Body of pancreas (tissue), 4 donors: Measurements from ENCODE around the gene HID1. TPM values are rescaled to one million over a fixed set of nuclear protein-coding genes. Genes with fewer than 3 reads are reported as not detected.
A peak's percentile ranks its signal among the peaks of the same experiment; 100 is the strongest.

Experiments
- ATAC-seq: fragments of 150-250 bp; one replicate; pipeline ENCODE4 v1.9.1; 2016
- DNase-seq, 4 donors: peaks; one replicate each; pipeline ENCODE4 v3.0.0-alpha.2; 2019
- H3K27ac ChIP-seq, 4 donors: fragments of 200-600 bp; sonication (generic); 1 replicate in 3 of 4; 2 replicates in 1 of 4; pipeline versions ENCODE4 v1.5.1 to v1.6.1; 2016 to 2019; ENCODE audit warnings: mild to moderate bottlenecking in 1 of 4, mixed read lengths in 1 of 4, moderate library complexity in 1 of 4
- H3K27me3 ChIP-seq, 2 donors: fragments of 200-600 bp; sonication (generic); one replicate each; pipeline ENCODE4 v1.6.0; 2016; ENCODE audit warnings: mild to moderate bottlenecking in 1 of 2
- H3K36me3 ChIP-seq, 2 donors: fragments of 200-600 bp; sonication (generic); replicated peaks in 1 of 2; 2 replicates each; pipeline ENCODE4 v1.5.1; 2016; ENCODE audit warnings: low read depth in 2 of 2; ENCODE audit not compliant: insufficient read depth in 1 of 2
- H3K4me1 ChIP-seq: fragments of 200-600 bp; sonication (generic); one replicate; pipeline ENCODE4 v1.6.0; 2016
- H3K4me3 ChIP-seq, 2 donors: fragments of 200-600 bp; sonication (generic); 1 replicate in 1 of 2; 2 replicates in 1 of 2; pipeline ENCODE4 v1.5.1; 2016 to 2019
- H3K9me3 ChIP-seq, 3 donors: fragments of 200-600 bp; sonication (generic); 1 replicate in 2 of 3; 2 replicates in 1 of 3; pipeline ENCODE4 v1.5.1; 2016
- POLR2A ChIP-seq, 3 donors: fragments of 450-650 bp; IDR thresholded peaks; one replicate each; pipeline ENCODE4 v1.6.1; 2016; ENCODE audit warnings: antibody characterized with exemption in 3 of 3, mild to moderate bottlenecking in 2 of 3
- WGBS, 2 donors: methylation state at CpG; one replicate each; pipeline ENCODE4 v1.1.5; 2017; 5-methylcytosine and 5-hydroxymethylcytosine counted together
- intact Hi-C: fragments of 100-400 bp; cut with DNase I; formaldehyde crosslinking; loops from one replicate; pipeline ENCODE4 v1.15.1; 2023
- total RNA-seq, 2 donors: library from RNA; depleted of rRNA; stranded (reverse); fragments of >200 nt; gene quantifications; one replicate each; pipeline ENCODE4 v1.1.0, GENCODE V29; 2016
- TF ChIP-seq, protein P1 (sequence below), 7 experiments: fragments of 450-650 bp in 4 of 7; fragments of 200-600 bp in 3 of 7; sonication (generic) in 3 of 7; IDR thresholded peaks; one replicate each; pipeline ENCODE4 v1.5.1; 2016 to 2019; ENCODE audit warnings: antibody characterized with exemption in 7 of 7

HID1 gene
- total RNA-seq, 2 donors from 2014 or later = 157 to 164 TPM

- intact Hi-C loops = no loop called here
- TF ChIP-seq POLR2A (IDR thresholded peaks at IDR 0.05) = no peak
- TF ChIP-seq, protein P1, sequence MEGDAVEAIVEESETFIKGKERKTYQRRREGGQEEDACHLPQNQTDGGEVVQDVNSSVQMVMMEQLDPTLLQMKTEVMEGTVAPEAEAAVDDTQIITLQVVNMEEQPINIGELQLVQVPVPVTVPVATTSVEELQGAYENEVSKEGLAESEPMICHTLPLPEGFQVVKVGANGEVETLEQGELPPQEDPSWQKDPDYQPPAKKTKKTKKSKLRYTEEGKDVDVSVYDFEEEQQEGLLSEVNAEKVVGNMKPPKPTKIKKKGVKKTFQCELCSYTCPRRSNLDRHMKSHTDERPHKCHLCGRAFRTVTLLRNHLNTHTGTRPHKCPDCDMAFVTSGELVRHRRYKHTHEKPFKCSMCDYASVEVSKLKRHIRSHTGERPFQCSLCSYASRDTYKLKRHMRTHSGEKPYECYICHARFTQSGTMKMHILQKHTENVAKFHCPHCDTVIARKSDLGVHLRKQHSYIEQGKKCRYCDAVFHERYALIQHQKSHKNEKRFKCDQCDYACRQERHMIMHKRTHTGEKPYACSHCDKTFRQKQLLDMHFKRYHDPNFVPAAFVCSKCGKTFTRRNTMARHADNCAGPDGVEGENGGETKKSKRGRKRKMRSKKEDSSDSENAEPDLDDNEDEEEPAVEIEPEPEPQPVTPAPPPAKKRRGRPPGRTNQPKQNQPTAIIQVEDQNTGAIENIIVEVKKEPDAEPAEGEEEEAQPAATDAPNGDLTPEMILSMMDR (IDR thresholded peaks at IDR 0.05) = no peak
- H3K27me3 ChIP-seq = peaks cover 0 to 7% of the 10 kb centered on the region in 2 donors
- DNase-seq (no peak), ATAC-seq (no peak)
- H3K4me3 ChIP-seq = no peak overlapping the region
- 65 to 72% methylated on average over 6 of the region's 6 CpGs for WGBS, 2 donors
- H3K9me3 ChIP-seq = no peaks in the 10 kb centered on the region
- H3K4me1 ChIP-seq = peaks cover 10% of the 10 kb centered on the region
- H3K27ac ChIP-seq = no peak overlapping the region
- no peaks in the 10 kb centered on the region for H3K36me3 ChIP-seq
Measured at GRCh38 chr17:74928786-74929185, 43.8 kb downstream of the HID1 start.

GRCh38 chr17:74925242-74925641 is 47.3 kb downstream of the HID1 start:
- peaks cover 28% of the 10 kb centered on the region for H3K4me1 ChIP-seq
- ATAC-seq = no peak

DNA sequence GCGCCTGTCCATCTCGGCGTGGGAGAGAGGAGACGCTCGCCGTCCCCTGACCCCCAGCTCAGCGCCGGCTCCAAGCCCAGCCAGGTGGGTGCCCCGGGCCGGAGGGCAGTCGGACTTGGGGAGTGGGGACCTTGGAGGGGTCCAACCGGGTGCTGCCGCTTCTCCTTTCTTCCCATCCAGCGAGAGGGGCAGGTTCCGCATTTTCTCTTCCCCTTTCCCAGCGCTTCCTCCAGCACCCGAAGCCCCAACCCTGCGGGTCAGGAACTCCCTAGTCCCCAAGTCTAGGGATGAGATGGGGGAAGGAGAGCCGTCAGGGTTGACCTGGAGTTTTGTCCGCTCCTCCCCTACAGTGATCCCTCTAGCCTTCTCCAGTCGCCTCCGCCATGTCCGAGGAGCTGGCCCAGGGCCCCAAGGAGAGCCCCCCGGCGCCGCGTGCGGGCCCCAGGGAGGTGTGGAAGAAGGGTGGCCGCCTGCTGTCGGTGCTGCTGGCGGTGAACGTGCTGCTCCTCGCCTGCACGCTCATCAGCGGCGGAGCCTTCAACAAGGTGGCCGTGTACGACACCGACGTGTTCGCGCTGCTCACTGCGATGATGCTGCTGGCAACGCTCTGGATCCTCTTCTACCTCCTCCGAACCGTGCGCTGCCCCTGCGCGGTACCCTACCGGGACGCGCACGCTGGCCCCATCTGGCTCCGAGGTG is 48.2 kb downstream of the HID1 start, which contains the start of gene OTOP2:
Gene OTOP2, plus strand, starts transcription at position 24 of the 699 bp plus-strand sequence. Its CDS starts 360 bp downstream, at position 384.
- 3 to 8% methylated on average over 29 to 54 of the region's 54 CpGs for WGBS, 2 donors

More at GRCh38 chr17:74925242-74925641, 47.3 kb downstream of the HID1 start:
- DNase-seq = no peak
- Histone ChIP-seq H3K9me3 (no peaks in the 10 kb centered on the region), H3K27ac (no peak overlapping the region), H3K4me3 (no peak overlapping the region), H3K36me3 (no peaks in the 10 kb centered on the region), H3K27me3 (peaks cover 0 to 13% of the 10 kb centered on the region in 2 donors)
- intact Hi-C loops = no loop called here
- 69% methylated on average over 3 of the region's 3 CpGs for WGBS, 2 donors
- TF ChIP-seq, protein P1 (IDR thresholded peaks at IDR 0.05) = no peak
- TF ChIP-seq POLR2A (IDR thresholded peaks at IDR 0.05) = no peak

GRCh38 chr17:74923538-74924249 is 48.9 kb downstream of the HID1 start:
- intact Hi-C loops = no loop called here
- DNase-seq = peak; percentile 65 to 79 (median 74)
- Histone ChIP-seq H3K27me3 (peaks cover 0 to 13% of the 10 kb centered on the region in 2 donors), H3K4me1 (peaks cover 28% of the 10 kb centered on the region), H3K9me3 (no peaks in the 10 kb centered on the region), H3K4me3 (no peak overlapping the region), H3K36me3 (no peaks in the 10 kb centered on the region), H3K27ac (no peak overlapping the region)
- 0 to 2% methylated on average over 1 to 58 of the region's 59 CpGs for WGBS, 2 donors
- ATAC-seq = peak; percentile 71
- TF ChIP-seq POLR2A (IDR thresholded peaks at IDR 0.05) = no peak
- TF ChIP-seq, protein P1 (IDR thresholded peaks at IDR 0.05) = peak; percentile 65 to 94 (median 76)

More for the DNA sequence above, 48.2 kb downstream of the HID1 start, which contains the start of gene OTOP2:
- DNase-seq (peak in 1 of 4 donors; percentile 43), ATAC-seq (no peak)
- H3K36me3 ChIP-seq = no peaks in the 10 kb centered on the region
- peaks cover 0 to 13% of the 10 kb centered on the region in 2 donors for H3K27me3 ChIP-seq
- H3K4me3 ChIP-seq = no peak within 1 kb of the TSS
- TF ChIP-seq, protein P1 (IDR thresholded peaks at IDR 0.05) = no peak
- no peak for TF ChIP-seq POLR2A (IDR thresholded peaks at IDR 0.05)
- H3K9me3 ChIP-seq = no peaks in the 10 kb centered on the region
- intact Hi-C loops = no loop called here
- peaks cover 28% of the 10 kb centered on the region for H3K4me1 ChIP-seq
- H3K27ac ChIP-seq = no peak within 1 kb of the TSS
